ENCODE results near the gene SEMA7A. TPM values are rescaled to one million over a fixed set of nuclear protein-coding genes. Genes with fewer than 3 reads are reported as not detected.

SEMA7A gene
- total and polyA plus RNA-seq, 9 of the 15 experiments (the other 6 are each of a cell fraction or from before 2014, with no cell fraction given) = 0.04 to 8.2 (median 5.4) TPM; not detected in 1

GRCh38 chr15:74433592-74434262 lies at the start of gene SEMA7A (continued):
- no peak for TF ChIP-seq NR1H2 (CRISPR knock-in tag; IDR thresholded peaks at IDR 0.05)
- TF ChIP-seq CAMTA2 (CRISPR knock-in tag; conservative IDR thresholded peaks at IDR 0.05) = no peak
- TF ChIP-seq DDX20 (tag; IDR thresholded peaks at IDR 0.05; ENCODE audit: low read depth) = no peak
- no peak for TF ChIP-seq BRD9 (IDR thresholded peaks at IDR 0.05; ENCODE audit: low read depth, partially characterized antibody)
- TF ChIP-seq WHSC1 (IDR thresholded peaks at IDR 0.05; ENCODE audit: low read length) = no peak
- no peak for TF ChIP-seq CEBPB (tag; IDR thresholded peaks at IDR 0.05)
- TF ChIP-seq FOXA3 (CRISPR knock-in tag; conservative IDR thresholded peaks at IDR 0.05 in 1 of 2, IDR thresholded peaks at IDR 0.05 in 1 of 2) = no peak
- no peak for TF ChIP-seq JUN (IDR thresholded peaks at IDR 0.05; ENCODE audit: borderline replicate concordance, low read depth, low read length)
- no peak for TF ChIP-seq JUN (CRISPR knock-in tag; IDR thresholded peaks at IDR 0.05; ENCODE audit: borderline replicate concordance)
- TF ChIP-seq ZNF436 (CRISPR knock-in tag; IDR thresholded peaks at IDR 0.05) = no peak
- TF ChIP-seq PTBP1 (IDR thresholded peaks at IDR 0.05; ENCODE audit: low read depth, low read length) = no peak
- TF ChIP-seq ZBTB26 (CRISPR knock-in tag; IDR thresholded peaks at IDR 0.05) = no peak
- no peak for TF ChIP-seq HDAC2 (IDR thresholded peaks at IDR 0.05)
- TF ChIP-seq E2F4 (CRISPR knock-in tag; IDR thresholded peaks at IDR 0.05; ENCODE audit: low read depth) = no peak
- TF ChIP-seq NEUROD1 (IDR thresholded peaks at IDR 0.05; ENCODE audit: borderline replicate concordance, low read depth, low read length, partially characterized antibody) = no peak
- peak; percentile 74 to 92; a peak in 3 of 4 replicates for TF ChIP-seq NONO (IDR thresholded peaks at IDR 0.05; ENCODE audit: low read depth in 2 of 2, low read length in 1 of 2)
- TF ChIP-seq NR2C1 (IDR thresholded peaks at IDR 0.05) = no peak
- TF ChIP-seq NR2C1 (tag; IDR thresholded peaks at IDR 0.05) = no peak
- peak; percentile 25; the same call in 1 of the 2 replicates for TF ChIP-seq KLF13 (tag; IDR thresholded peaks at IDR 0.05; ENCODE audit: borderline replicate concordance, low read depth)
- no peak for TF ChIP-seq MEF2D (tag; conservative IDR thresholded peaks at IDR 0.05; ENCODE audit: low read depth)
- 0 out of 2 replicates have a peak, but pooled peaks have one; percentile 14 for TF ChIP-seq NR4A1 (CRISPR knock-in tag; IDR thresholded peaks at IDR 0.05)
- TF ChIP-seq NR4A1 (tag; IDR thresholded peaks at IDR 0.05) = no peak
- no peak for TF ChIP-seq RHOXF2B (CRISPR knock-in tag; conservative IDR thresholded peaks at IDR 0.05)
- no peak for TF ChIP-seq MYNN (IDR thresholded peaks at IDR 0.05)
- no peak for TF ChIP-seq MYNN (CRISPR knock-in tag; IDR thresholded peaks at IDR 0.05)
- TF ChIP-seq TFAM (CRISPR knock-in tag; conservative IDR thresholded peaks at IDR 0.05) = no peak
- no peak for TF ChIP-seq TRIM25 (IDR thresholded peaks at IDR 0.05; ENCODE audit: borderline replicate concordance)
- 0 out of 2 replicates have a peak, but pooled peaks have one; percentile 36 for TF ChIP-seq FOXJ2 (tag; IDR thresholded peaks at IDR 0.05)

All from K562 (cell line).